ENCODE measurements around the gene SFN. TPM values are rescaled to one million over a fixed set of nuclear protein-coding genes. Genes with fewer than 3 reads are reported as not detected.
"Not testable (repeated sequence)": the region's sequence is repeated elsewhere in the genome, so short reads cannot be mapped to it uniquely, and the experiment has no call there.

The SFN gene
- polyA plus RNA-seq, 2 of the 4 experiments (the other 2 are of a cell fraction) = 39.8 to 141 TPM

GRCh38 chr1:26874896-26875295 is 11.9 kb downstream of the SFN start (continued):
- TF ChIP-seq USF2 (IDR thresholded peaks at IDR 0.05) = no peak
- TF ChIP-seq EP300 (IDR thresholded peaks at IDR 0.05) = no peak
- TF ChIP-seq MAFK (IDR thresholded peaks at IDR 0.05; ENCODE audit: partially characterized antibody) = no peak
- no peak for TF ChIP-seq RFX5 (IDR thresholded peaks at IDR 0.05)
- TF ChIP-seq REST (IDR thresholded peaks at IDR 0.05) = no peak
- TF ChIP-seq NR3C1 (IDR thresholded peaks at IDR 0.05) = no peak
- TF ChIP-seq ZC3H11A (IDR thresholded peaks at IDR 0.05) = no peak
- no peak for TF ChIP-seq CEBPB (IDR thresholded peaks at IDR 0.05)

- Histone ChIP-seq H3K4me2 (no peak overlapping the region), H3K4me1 (no peaks in the 10 kb centered on the region), H3K4me3 (no peak overlapping the region), H3K27ac (no peak overlapping the region), H3K9me3 (no peaks in the 10 kb centered on the region)
- DNase-seq (ENCODE audit: low read depth in 1 of 2, low spot score in 1 of 2) (no peak), FAIRE-seq (no peak), ATAC-seq (no peak)
- POLR2A ChIA-PET = no interaction called here
- CTCF ChIA-PET = interaction anchor here (0.9 to 10.7 kb wide), 12 partner anchors 9 to 275 kb away, joined by 3 to 69 read pairs (median 12); partner anchors contain the start of genes GPATCH3, SFN and ZDHHC18
- WGBS (ENCODE audit: missing lambda C conversion rate) = 54% methylated on average over 2 of the region's 2 CpGs
- TF ChIP-seq HOXB13 (CRISPR knock-in tag; IDR thresholded peaks at IDR 0.05; ENCODE audit: low read depth) = no peak
- TF ChIP-seq GATA3 (IDR thresholded peaks at IDR 0.05; ENCODE audit: borderline replicate concordance) = no peak
- no peak for TF ChIP-seq HES2 (IDR thresholded peaks at IDR 0.05)
Observed at GRCh38 chr1:26877326-26877725, 14.4 kb downstream of the SFN start.

- Histone ChIP-seq H3K27ac (no peak overlapping the region), H3K4me1 (no peaks in the 10 kb centered on the region), H3K4me2 (no peak overlapping the region), H3K4me3 (no peak overlapping the region), H3K9me3 (no peaks in the 10 kb centered on the region)
- CTCF ChIA-PET = interaction anchor here (0.9 to 10.7 kb wide), 8 partner anchors 10 to 282 kb away, joined by 3 to 69 read pairs (median 10); partner anchors contain the start of genes GPATCH3 and GPN2
- no peak for TF ChIP-seq ELK1 (IDR thresholded peaks at IDR 0.05; ENCODE audit: low read depth, low read length)
- TF ChIP-seq BHLHE40 (IDR thresholded peaks at IDR 0.05; ENCODE audit: low read depth, low read length) = no peak
- no peak for TF ChIP-seq HOXA7 (CRISPR knock-in tag; IDR thresholded peaks at IDR 0.05)
- TF ChIP-seq ESRRA (IDR thresholded peaks at IDR 0.05; ENCODE audit: borderline replicate concordance, low read length) = no peak
- TF ChIP-seq FOSB (CRISPR knock-in tag; IDR thresholded peaks at IDR 0.05) = no peak
- TF ChIP-seq FOSL2 (IDR thresholded peaks at IDR 0.05) = no peak
- no peak for TF ChIP-seq FOSL2 (CRISPR knock-in tag; IDR thresholded peaks at IDR 0.05)
- no peak for TF ChIP-seq HES2 (IDR thresholded peaks at IDR 0.05)
- TF ChIP-seq RFX5 (IDR thresholded peaks at IDR 0.05) = no peak
- no peak for TF ChIP-seq REST (IDR thresholded peaks at IDR 0.05)
- TF ChIP-seq JUN (IDR thresholded peaks at IDR 0.05) = no peak
- no peak for TF ChIP-seq POLR2A (IDR thresholded peaks at IDR 0.05; ENCODE audit: low read length)
- no peak for TF ChIP-seq EHF (CRISPR knock-in tag; IDR thresholded peaks at IDR 0.05)
- 96% methylated on average over 3 of the region's 4 CpGs for WGBS (ENCODE audit: missing lambda C conversion rate)
- FAIRE-seq (no peak), DNase-seq (ENCODE audit: low read depth in 1 of 2, low spot score in 1 of 2) (no peak), ATAC-seq (no peak)
- POLR2A ChIA-PET = interaction anchor here (0.6 to 1.3 kb wide), 2 partner anchors 14 to 15 kb away, joined by 3 to 4 read pairs; no protein-coding TSS in a partner anchor
Observed at GRCh38 chr1:26879793-26880192, 16.8 kb downstream of the SFN start.

- H3K4me2 ChIP-seq; H3K27ac ChIP-seq; POLR2A ChIA-PET; H3K4me3 ChIP-seq; H3K9me3 ChIP-seq; FAIRE-seq; H3K4me1 ChIP-seq; DNase-seq (ENCODE audit: low read depth in 1 of 2, low spot score in 1 of 2); ATAC-seq: not testable (repeated sequence)
- WGBS (ENCODE audit: missing lambda C conversion rate) = 90% methylated on average over 5 of the region's 6 CpGs
- CTCF ChIA-PET = interaction anchor here (0.7 to 10.7 kb wide), 10 partner anchors 16 to 284 kb away, joined by 3 to 69 read pairs (median 4); partner anchors contain the start of genes GPATCH3 and SFN
Observed at GRCh38 chr1:26881611-26882010, 18.7 kb downstream of the SFN start.
